Lower lobe of right lung (tissue), 2 donors: Measurements from ENCODE around the gene GP1BA. TPM values are rescaled to one million over a fixed set of nuclear protein-coding genes. Genes with fewer than 3 reads are reported as not detected.

Experiments
- ATAC-seq, 2 donors: fragments of 200-7000 bp; cut with Tn5 transposase; one replicate each; pipeline ENCODE4 v1.9.1; 2020 to 2022; ENCODE audit warnings: mild to moderate bottlenecking in 2 of 2, moderate library complexity in 2 of 2
- DNase-seq: peaks from one replicate; pipeline ENCODE4 v3.0.0-alpha.2; 2020
- H3K27ac ChIP-seq: fragments of 200-600 bp; one replicate; pipeline ENCODE4 v1.8.0; 2022
- H3K27me3 ChIP-seq: fragments of 200-600 bp; one replicate; pipeline ENCODE4 v1.8.0; 2022; ENCODE audit warnings: low read depth
- H3K36me3 ChIP-seq: fragments of 200-600 bp; one replicate; pipeline ENCODE4 v1.8.0; 2022; ENCODE audit warnings: mild to moderate bottlenecking
- H3K4me1 ChIP-seq: fragments of 200-600 bp; one replicate; pipeline ENCODE4 v1.8.0; 2022
- H3K4me3 ChIP-seq: fragments of 200-600 bp; one replicate; pipeline ENCODE4 v1.8.0; 2022; ENCODE audit warnings: mild to moderate bottlenecking
- H3K9me3 ChIP-seq: fragments of 200-600 bp; one replicate; pipeline ENCODE4 v1.8.0; 2022
- CTCF ChIP-seq: fragments of 200-600 bp; IDR thresholded peaks from one replicate; pipeline ENCODE4 v1.8.0; 2022; ENCODE audit warnings: antibody characterized with exemption, mild to moderate bottlenecking
- intact Hi-C: fragments of 100-400 bp; cut with DNase I; formaldehyde crosslinking; loops from one replicate; pipeline ENCODE4 v1.11.0; 2022
- long read RNA-seq: library from polyadenylated mRNA; unstranded; transcript quantifications from one replicate; pipeline ENCODE4 v2.0.0, GENCODE V29; 2021
- total RNA-seq: library from RNA; stranded (reverse); fragmentation: NEBNext Ultra II Directional; extraction: Animal tissue kit (Norgen Biotek cat#: 25700); gene quantifications from one replicate; pipeline ENCODE4 v1.2.1, GENCODE V29; 2021
- donor health status: DM: no; HTN: yes; CAD: no; lungs with severe emphysema.

Gene GP1BA
- total RNA-seq = 0.92 TPM
- long read RNA-seq, partial matches to known transcripts = 0 of 8 reads
- long read RNA-seq, other reads (novel, unspliced or antisense) = 8 of 8 reads

- no peak within 1 kb of the TSS for H3K4me3 ChIP-seq
- intact Hi-C loops = no loop called here
- no peak for TF ChIP-seq CTCF
- H3K4me1 ChIP-seq = peaks cover 8% of the 10 kb centered on the region
- H3K27ac ChIP-seq = no peak within 1 kb of the TSS
- peaks cover 12% of the 10 kb centered on the region for H3K36me3 ChIP-seq
- DNase-seq = no peak
- ATAC-seq = no peak
- no peaks in the 10 kb centered on the region for H3K9me3 ChIP-seq
- H3K27me3 ChIP-seq = no peaks in the 10 kb centered on the region
These were observed at the start of gene GP1BA for GRCh38 chr17:4931963-4932362. TSS of gene GP1BA (plus strand) at chr17:4932277. CDS start at chr17:4932605, 328 bp downstream.

- Histone ChIP-seq H3K27ac (no peak overlapping the region), H3K4me3 (no peak overlapping the region), H3K4me1 (peaks cover 16% of the 10 kb centered on the region), H3K36me3 (peaks cover 78% of the 10 kb centered on the region), H3K9me3 (no peaks in the 10 kb centered on the region), H3K27me3 (no peaks in the 10 kb centered on the region)
- intact Hi-C loops = no loop called here
- no peak for DNase-seq
- no peak for TF ChIP-seq CTCF
- no peak for ATAC-seq
These were observed 47.6 kb upstream of the GP1BA start for GRCh38 chr17:4884489-4884888.

DNA sequence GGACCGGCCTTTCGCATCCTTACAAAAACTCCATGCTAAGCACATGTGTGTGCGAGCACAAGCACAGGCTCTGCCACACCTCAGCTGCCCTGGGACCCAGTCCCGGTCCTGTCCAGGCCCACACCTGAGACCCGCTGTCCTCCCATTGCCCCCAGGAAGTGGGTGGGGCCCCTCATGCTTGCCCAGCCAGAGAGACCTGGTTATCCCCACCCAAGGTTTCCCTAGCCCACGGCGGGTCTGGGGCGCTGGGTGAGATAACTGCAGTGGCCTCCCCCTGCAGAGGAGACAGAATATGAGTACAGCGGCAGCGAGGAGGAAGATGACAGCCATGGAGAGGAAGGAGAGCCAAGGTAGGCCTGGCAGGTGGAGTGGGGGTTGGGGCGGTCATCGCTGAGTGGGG, 45.2 kb upstream of the GP1BA start:
- no peaks in the 10 kb centered on the region for H3K9me3 ChIP-seq
- no peak for TF ChIP-seq CTCF
- H3K36me3 ChIP-seq = peaks cover 83% of the 10 kb centered on the region
- no peak for DNase-seq
- H3K4me3 ChIP-seq = no peak overlapping the region
- intact Hi-C loops = no loop called here
- no peaks in the 10 kb centered on the region for H3K27me3 ChIP-seq
- ATAC-seq = no peak
- peaks cover 6% of the 10 kb centered on the region for H3K4me1 ChIP-seq
- H3K27ac ChIP-seq = no peak overlapping the region

- no peaks in the 10 kb centered on the region for H3K4me1 ChIP-seq
- no peaks in the 10 kb centered on the region for H3K9me3 ChIP-seq
- no peak overlapping the region for H3K27ac ChIP-seq
- no peak overlapping the region for H3K4me3 ChIP-seq
- TF ChIP-seq CTCF = no peak
- H3K27me3 ChIP-seq = no peaks in the 10 kb centered on the region
- ATAC-seq = no peak
- H3K36me3 ChIP-seq = peaks cover 85% of the 10 kb centered on the region
- intact Hi-C loops = no loop called here
- DNase-seq = no peak
These were observed 44.5 kb upstream of the GP1BA start for GRCh38 chr17:4887581-4887980.

GRCh38 chr17:4891411-4892410, 40.4 kb upstream of the GP1BA start:
- Histone ChIP-seq H3K27me3 (no peaks in the 10 kb centered on the region), H3K4me1 (no peaks in the 10 kb centered on the region), H3K36me3 (peaks cover 95% of the 10 kb centered on the region), H3K9me3 (no peaks in the 10 kb centered on the region), H3K27ac (no peak overlapping the region), H3K4me3 (no peak overlapping the region)
- no peak for TF ChIP-seq CTCF
- intact Hi-C loops = no loop called here
- DNase-seq (no peak), ATAC-seq (no peak)
